ENCODE results near the gene CAMK2B.

DNA sequence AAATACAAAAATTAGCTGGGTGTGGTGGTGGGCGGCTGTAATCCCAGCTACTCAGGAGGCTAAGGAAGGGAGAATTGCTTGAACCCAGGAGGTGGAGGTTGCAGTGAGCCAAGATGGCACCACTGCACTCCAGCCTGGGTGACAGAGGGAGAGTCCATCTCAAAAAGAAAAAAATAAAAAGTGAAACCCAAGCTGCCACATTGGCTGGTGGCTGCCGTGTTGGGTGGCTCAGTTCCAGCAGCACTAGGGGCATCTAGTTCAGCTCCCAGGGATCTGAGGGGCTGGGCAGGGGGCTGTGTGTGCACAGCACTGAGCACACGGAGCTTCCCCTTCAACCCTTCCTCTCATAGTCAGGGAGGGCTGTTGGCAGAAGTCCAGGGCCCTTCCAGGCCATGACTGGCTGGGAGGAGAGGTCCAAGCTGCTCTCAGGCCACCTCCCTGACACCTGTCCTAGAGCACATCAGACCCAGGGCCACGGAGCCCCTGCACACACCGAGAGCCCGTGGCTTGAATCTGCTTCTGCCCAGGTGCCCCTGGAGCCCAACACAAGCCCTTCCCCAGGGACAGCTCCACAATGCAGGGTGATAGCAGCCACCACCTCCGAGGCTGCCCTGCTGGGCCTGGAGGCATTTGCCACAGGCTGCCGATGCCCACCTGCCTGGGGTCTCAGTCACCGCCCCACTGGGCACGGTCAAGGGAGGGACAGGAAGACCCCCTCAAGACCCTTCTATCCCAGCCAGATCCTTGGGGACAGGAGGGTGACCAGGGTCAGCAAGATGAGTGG, 77.3 kb downstream of the CAMK2B start:
- TF ChIP-seq POLR2A (IDR thresholded peaks at IDR 0.05) = no peak
- TF ChIP-seq, protein P1, sequence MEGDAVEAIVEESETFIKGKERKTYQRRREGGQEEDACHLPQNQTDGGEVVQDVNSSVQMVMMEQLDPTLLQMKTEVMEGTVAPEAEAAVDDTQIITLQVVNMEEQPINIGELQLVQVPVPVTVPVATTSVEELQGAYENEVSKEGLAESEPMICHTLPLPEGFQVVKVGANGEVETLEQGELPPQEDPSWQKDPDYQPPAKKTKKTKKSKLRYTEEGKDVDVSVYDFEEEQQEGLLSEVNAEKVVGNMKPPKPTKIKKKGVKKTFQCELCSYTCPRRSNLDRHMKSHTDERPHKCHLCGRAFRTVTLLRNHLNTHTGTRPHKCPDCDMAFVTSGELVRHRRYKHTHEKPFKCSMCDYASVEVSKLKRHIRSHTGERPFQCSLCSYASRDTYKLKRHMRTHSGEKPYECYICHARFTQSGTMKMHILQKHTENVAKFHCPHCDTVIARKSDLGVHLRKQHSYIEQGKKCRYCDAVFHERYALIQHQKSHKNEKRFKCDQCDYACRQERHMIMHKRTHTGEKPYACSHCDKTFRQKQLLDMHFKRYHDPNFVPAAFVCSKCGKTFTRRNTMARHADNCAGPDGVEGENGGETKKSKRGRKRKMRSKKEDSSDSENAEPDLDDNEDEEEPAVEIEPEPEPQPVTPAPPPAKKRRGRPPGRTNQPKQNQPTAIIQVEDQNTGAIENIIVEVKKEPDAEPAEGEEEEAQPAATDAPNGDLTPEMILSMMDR (IDR thresholded peaks at IDR 0.05) = no peak

Measured in thyroid gland (tissue), 4 donors.